AG04449 (cell line): ENCODE data around the gene PDE4D.

Experiments
- CTCF ChIA-PET: fragments of 350-600 bp; formaldehyde crosslinking; extraction: SDS; loops from one replicate; lab custom pipeline; 2021; ENCODE audit warnings: antibody characterized with exemption; lab: Yijun Ruan, JAX
- POLR2A ChIA-PET: fragments of 400-600, 350-600 bp; formaldehyde crosslinking; extraction: SDS; loops from one replicate; lab custom pipeline; 2020; ENCODE audit warnings: antibody characterized with exemption, inconsistent platforms; lab: Yijun Ruan, JAX
- DNase-seq: peaks from one replicate; pipeline ENCODE4 v3.0.0-alpha.2; 2010; ENCODE audit warnings: low read depth, low spot score
- H3K4me3 ChIP-seq: 2 replicates; pipeline ENCODE4 v1.5.1; 2011; ENCODE audit warnings: low read depth, mild to moderate bottlenecking, control low read depth, low read length
- CTCF ChIP-seq: IDR thresholded peaks from one replicate; pipeline ENCODE4 v1.5.1; 2011; ENCODE audit warnings: mild to moderate bottlenecking, moderate library complexity, low read length, control low read depth, inconsistent platforms; ENCODE audit not compliant: insufficient read depth; ENCODE audit errors: missing control alignments

Gene PDE4D

GRCh38 chr5:59424515-59424914 is 469.0 kb downstream of the PDE4D start:
- ChIA-PET POLR2A (no interaction called here), CTCF (no interaction called here)
- no peak for DNase-seq
- TF ChIP-seq CTCF, result no peak
- H3K4me3 ChIP-seq, result no peak overlapping the region

GRCh38 chr5:59423021-59423420 is 470.5 kb downstream of the PDE4D start:
- peak; percentile 5 for DNase-seq
- CTCF ChIA-PET, result no interaction called here
- H3K4me3 ChIP-seq, result no peak overlapping the region
- POLR2A ChIA-PET, result no interaction called here
- TF ChIP-seq CTCF, result no peak

GRCh38 chr5:59421986-59422941 is 471.3 kb downstream of the PDE4D start:
- CTCF ChIA-PET, result no interaction called here
- no peak for DNase-seq
- H3K4me3 ChIP-seq, result no peak overlapping the region
- TF ChIP-seq CTCF, result no peak
- POLR2A ChIA-PET, result no interaction called here

GRCh38 chr5:59420596-59420995 is 472.9 kb downstream of the PDE4D start:
- ChIA-PET CTCF (no interaction called here), POLR2A (no interaction called here)
- no peak for DNase-seq
- no peak overlapping the region for H3K4me3 ChIP-seq
- no peak for TF ChIP-seq CTCF

- POLR2A ChIA-PET, result no interaction called here
- H3K4me3 ChIP-seq, result no peak overlapping the region
Observed at GRCh38 chr5:59418808-59419207, 474.7 kb downstream of the PDE4D start.

More at GRCh38 chr5:59418808-59419207, 474.7 kb downstream of the PDE4D start:
- no peak for TF ChIP-seq CTCF
- DNase-seq, result no peak
- CTCF ChIA-PET, result interaction anchor here (1.5 kb wide), 1 partner anchor 231 kb away, joined by 3 read pairs; no protein-coding TSS in a partner anchor
